HepG2 (cell line): Measurements from ENCODE around the gene CDK14. TPM values are rescaled to one million over a fixed set of nuclear protein-coding genes. Genes with fewer than 3 reads are reported as not detected.

Experiments used
- ATAC-seq: fragments of 200-7000 bp; cut with Tn5 transposase; 3 replicates; pipeline ENCODE4 v1.9.1; 2020; ENCODE audit warnings: mild to moderate bottlenecking, moderate library complexity
- BruUV-seq: library from RNA; stranded (reverse); fragments of 400-500 nt; replicated peaks from 2 replicates; lab custom pipeline; 2021; lab: Mats Ljungman, UMichigan
- CTCF ChIA-PET: fragments of 300-600 bp; formaldehyde crosslinking; extraction: SDS; loops from one replicate; lab custom pipeline; 2021; ENCODE audit warnings: low total read pairs, inconsistent platforms, low intra/inter-chr PET ratio; lab: Yijun Ruan, JAX
- POLR2A ChIA-PET: fragments of 350-600 bp; sonication (Branson Sonifier 250); formaldehyde crosslinking; loops from one replicate; lab custom pipeline; 2020; ENCODE audit warnings: antibody characterized with exemption, inconsistent platforms; lab: Yijun Ruan, JAX
- DNase-seq: peaks from one replicate; pipeline ENCODE4 v3.0.0-alpha.2; 2015; ENCODE audit warnings: low spot score
- FAIRE-seq: peaks from 3 replicates; lab custom pipeline; 2011; peaks lifted over from hg19 to GRCh38; lab: Jason Lieb, UNC
- H2AFZ ChIP-seq: one replicate; pipeline ENCODE4 v1.6.1; 2011; ENCODE audit warnings: low read length, inconsistent platforms
- H3K27ac ChIP-seq: fragments of 300-600 bp; 3 replicates; pipeline ENCODE4 v1.8.0; 2011; ENCODE audit warnings: mixed run types, mild to moderate bottlenecking, mixed read lengths, low read length, inconsistent platforms; ENCODE audit not compliant: insufficient read depth; ENCODE audit errors: extremely low read length
- H3K27me3 ChIP-seq, 2 experiments: fragments of 200-600 bp in 1 of 2; 2 replicates in 1 of 2; 3 replicates in 1 of 2; pipeline versions ENCODE4 v1.6.0 to v1.8.0; 2011; ENCODE audit warnings: low read length in 2 of 2, mild to moderate bottlenecking in 2 of 2, moderate library complexity in 2 of 2, inconsistent platforms in 1 of 2; ENCODE audit not compliant: insufficient read depth in 2 of 2, control insufficient read depth in 1 of 2
- H3K36me3 ChIP-seq, 2 experiments: fragments of 200-600 bp in 1 of 2; replicated peaks in 1 of 2; 2 replicates in 1 of 2; 3 replicates in 1 of 2; pipeline versions ENCODE4 v1.5.1 to v1.8.0; 2011; ENCODE audit warnings: low read length in 2 of 2, inconsistent platforms in 1 of 2; ENCODE audit not compliant: insufficient read depth in 2 of 2, control insufficient read depth in 1 of 2
- H3K4me1 ChIP-seq: 2 replicates; pipeline ENCODE4 v1.5.1; 2012; ENCODE audit warnings: low read length, inconsistent platforms; ENCODE audit not compliant: insufficient read depth
- H3K4me2 ChIP-seq: 2 replicates; pipeline ENCODE4 v1.6.0; 2011; ENCODE audit warnings: low read depth, low read length, inconsistent platforms
- H3K4me3 ChIP-seq, 3 experiments: fragments of 200-600 bp in 1 of 3; sonication (generic), shearing (Covaris generic) in 1 of 3; replicated peaks in 1 of 3; 2 replicates each; pipeline ENCODE4 v1.5.1; 2011 to 2016; ENCODE audit warnings: low read length in 3 of 3, inconsistent platforms in 2 of 3, low read depth in 2 of 3, mild to moderate bottlenecking in 2 of 3, control low read depth in 1 of 3, mixed read lengths in 1 of 3; ENCODE audit not compliant: insufficient read depth in 1 of 3
- H3K79me2 ChIP-seq: one replicate; pipeline ENCODE4 v1.6.1; 2011; ENCODE audit warnings: low read length, inconsistent platforms; ENCODE audit not compliant: insufficient read depth
- H3K9ac ChIP-seq: 2 replicates; pipeline ENCODE4 v1.6.0; 2011; ENCODE audit warnings: mild to moderate bottlenecking, low read depth, low read length, inconsistent platforms; ENCODE audit not compliant: insufficient read depth
- H3K9me3 ChIP-seq: 2 replicates; pipeline ENCODE4 v1.5.1; 2012; ENCODE audit warnings: mild to moderate bottlenecking, low read length
- H4K20me1 ChIP-seq: 2 replicates; pipeline ENCODE4 v1.6.0; 2011; ENCODE audit warnings: inconsistent platforms, mild to moderate bottlenecking, low read length, moderate library complexity; ENCODE audit not compliant: insufficient read depth
- JDP2 ChIP-seq: sonication (generic); formaldehyde crosslinking; IDR thresholded peaks from 2 replicates; pipeline ENCODE4 v1.8.1; 2022; ENCODE audit warnings: missing genetic modification reagents, borderline replicate concordance
- MAZ ChIP-seq, 2 experiments: sonication (generic) in 1 of 2; formaldehyde crosslinking in 1 of 2; IDR thresholded peaks; 2 replicates each; pipeline versions ENCODE4 v1.5.0 to v1.6.1; 2012 to 2020; ENCODE audit warnings: low read depth in 2 of 2, mild to moderate bottlenecking in 2 of 2, borderline replicate concordance in 1 of 2, improper control_type of control experiment in 1 of 2, low read length in 1 of 2, missing genetic modification reagents in 1 of 2, moderate library complexity in 1 of 2
- NFATC3 ChIP-seq: sonication (generic); formaldehyde crosslinking; IDR thresholded peaks from 2 replicates; pipeline ENCODE4 v1.5.1; 2020; ENCODE audit warnings: mild to moderate bottlenecking, missing genetic modification reagents
- NFE2L2 ChIP-seq: fragments of 150-350 bp; IDR thresholded peaks from 2 replicates; pipeline ENCODE4 v1.6.1; 2014; ENCODE audit warnings: low read length
- SMC3 ChIP-seq: IDR thresholded peaks from 2 replicates; pipeline ENCODE4 v1.6.1; 2011; ENCODE audit warnings: low read length, improper control_type of control experiment
- TRAFD1 ChIP-seq: sonication (generic); formaldehyde crosslinking; IDR thresholded peaks from 2 replicates; pipeline ENCODE4 v1.5.1; 2020; ENCODE audit warnings: missing genetic modification reagents, mild to moderate bottlenecking, borderline replicate concordance
- ZNF367 ChIP-seq: sonication (generic); formaldehyde crosslinking; IDR thresholded peaks from 2 replicates; pipeline ENCODE4 v1.4.0; 2020; ENCODE audit warnings: missing genetic modification reagents, borderline replicate concordance
- ZNF383 ChIP-seq: sonication (generic); formaldehyde crosslinking; IDR thresholded peaks from 2 replicates; pipeline ENCODE4 v1.4.0; 2020; ENCODE audit warnings: missing genetic modification reagents, mild to moderate bottlenecking, borderline replicate concordance
- ZNF761 ChIP-seq: sonication (generic); formaldehyde crosslinking; conservative IDR thresholded peaks from 2 replicates; pipeline ENCODE4 v1.4.0; 2020; ENCODE audit warnings: mild to moderate bottlenecking, missing genetic modification reagents
- ZNF816 ChIP-seq: sonication (generic); formaldehyde crosslinking; IDR thresholded peaks from 2 replicates; pipeline ENCODE4 v1.8.0; 2022; ENCODE audit warnings: missing genetic modification reagents, mild to moderate bottlenecking, borderline replicate concordance
- WGBS: methylation state at CpG from one replicate; pipeline ENCODE4 v1.1.6; 2017; ENCODE audit warnings: low lambda C conversion rate; 5-methylcytosine and 5-hydroxymethylcytosine counted together
- in situ Hi-C: cut with HindIII; loops from 2 replicates; pipeline ENCODE4 v1.10.0; 2017; ENCODE audit warnings: low pct_unique_long_range_greater_than_20kb; ENCODE audit not compliant: extremely low pct_ligation_motif_present
- intact Hi-C: fragments of 100-400 bp; cut with micrococcal nuclease; formaldehyde crosslinking; loops from one replicate; pipeline ENCODE4 v1.10.0; 2022; ENCODE audit not compliant: unreplicated experiment
- polyA plus RNA-seq, 8 experiments: library from polyadenylated mRNA; depleted of rRNA in 3 of 8; stranded (reverse) in 7 of 8; unstranded in 1 of 8; fragments of >200 nt; fragmentation: Illumina TruSeq in 4 of 8; extraction: Trizol in 4 of 8; gene quantifications; 2 replicates each; pipeline versions ENCODE4 v1.2.1 to v1.2.3, GENCODE V29; 2011 to 2016; ENCODE audit warnings: low read depth in 4 of 8, missing spikeins in 1 of 8, mixed read lengths in 1 of 8; ENCODE audit not compliant: insufficient read depth in 1 of 8
- total RNA-seq, 5 experiments: library from RNA; depleted of rRNA; stranded (reverse); fragments of >200 nt; fragmentation: Illumina TruSeq; extraction: Trizol; gene quantifications; 2 replicates each; pipeline ENCODE4 v1.2.3, GENCODE V29; 2016; ENCODE audit warnings: low read depth in 1 of 5
- TF ChIP-seq, protein P1 (sequence below), 2 experiments: fragments of 450-650 bp in 1 of 2; sonication (generic) in 1 of 2; formaldehyde crosslinking in 1 of 2; IDR thresholded peaks; 2 replicates each; pipeline versions ENCODE4 v1.6.1 to v1.8.0; 2016 to 2022; ENCODE audit warnings: antibody characterized with exemption in 1 of 2, mild to moderate bottlenecking in 1 of 2, missing genetic modification reagents in 1 of 2
- TF ChIP-seq, protein P2 (sequence below): sonication (generic); formaldehyde crosslinking; IDR thresholded peaks from 2 replicates; pipeline ENCODE4 v1.5.1; 2020; ENCODE audit warnings: mild to moderate bottlenecking, missing genetic modification reagents, borderline replicate concordance

CDK14 gene
- total and polyA plus RNA-seq, 2 of the 13 experiments (the other 11 are each of a cell fraction or from before 2014, with no cell fraction given), result 0.26 to 0.71 TPM

- Histone ChIP-seq H4K20me1 (no peaks in the 10 kb centered on the region), H3K4me1 (no peaks in the 10 kb centered on the region), H3K27me3 (no peaks in the 10 kb centered on the region; a peak in 1 of 5 replicates), H3K4me2 (no peak overlapping the region), H3K9me3 (no peaks in the 10 kb centered on the region), H3K9ac (no peak overlapping the region), H3K36me3 (no peaks in the 10 kb centered on the region), H3K27ac (no peak overlapping the region), H3K4me3 (no peak overlapping the region), H2AFZ (no peak overlapping the region), H3K79me2 (no peaks in the 10 kb centered on the region)
- intact Hi-C loops (no loop called here), in situ Hi-C loops (no loop called here)
- DNase-seq (no peak), FAIRE-seq (no peak), ATAC-seq (no peak)
- CTCF ChIA-PET, result no interaction called here
- BruUV-seq, result no TSS peak
- 36% methylated on average over 4 of the region's 4 CpGs for WGBS
- POLR2A ChIA-PET, result no interaction called here
- TF ChIP-seq ZNF367 (no peak), ZNF383 (CRISPR knock-in tag) (no peak), JDP2 (CRISPR knock-in tag) (no peak), NFATC3 (CRISPR knock-in tag) (no peak), MAZ (IDR thresholded peaks at IDR 0.05; ENCODE audit: borderline replicate concordance, low read depth, low read length) (no peak), MAZ (CRISPR knock-in tag; IDR thresholded peaks at IDR 0.05; ENCODE audit: low read depth) (no peak), ZNF816 (no peak), ZNF761 (no peak), TRAFD1 (CRISPR knock-in tag) (no peak), SMC3 (no peak), NFE2L2 (no peak)
- TF ChIP-seq, protein P1, sequence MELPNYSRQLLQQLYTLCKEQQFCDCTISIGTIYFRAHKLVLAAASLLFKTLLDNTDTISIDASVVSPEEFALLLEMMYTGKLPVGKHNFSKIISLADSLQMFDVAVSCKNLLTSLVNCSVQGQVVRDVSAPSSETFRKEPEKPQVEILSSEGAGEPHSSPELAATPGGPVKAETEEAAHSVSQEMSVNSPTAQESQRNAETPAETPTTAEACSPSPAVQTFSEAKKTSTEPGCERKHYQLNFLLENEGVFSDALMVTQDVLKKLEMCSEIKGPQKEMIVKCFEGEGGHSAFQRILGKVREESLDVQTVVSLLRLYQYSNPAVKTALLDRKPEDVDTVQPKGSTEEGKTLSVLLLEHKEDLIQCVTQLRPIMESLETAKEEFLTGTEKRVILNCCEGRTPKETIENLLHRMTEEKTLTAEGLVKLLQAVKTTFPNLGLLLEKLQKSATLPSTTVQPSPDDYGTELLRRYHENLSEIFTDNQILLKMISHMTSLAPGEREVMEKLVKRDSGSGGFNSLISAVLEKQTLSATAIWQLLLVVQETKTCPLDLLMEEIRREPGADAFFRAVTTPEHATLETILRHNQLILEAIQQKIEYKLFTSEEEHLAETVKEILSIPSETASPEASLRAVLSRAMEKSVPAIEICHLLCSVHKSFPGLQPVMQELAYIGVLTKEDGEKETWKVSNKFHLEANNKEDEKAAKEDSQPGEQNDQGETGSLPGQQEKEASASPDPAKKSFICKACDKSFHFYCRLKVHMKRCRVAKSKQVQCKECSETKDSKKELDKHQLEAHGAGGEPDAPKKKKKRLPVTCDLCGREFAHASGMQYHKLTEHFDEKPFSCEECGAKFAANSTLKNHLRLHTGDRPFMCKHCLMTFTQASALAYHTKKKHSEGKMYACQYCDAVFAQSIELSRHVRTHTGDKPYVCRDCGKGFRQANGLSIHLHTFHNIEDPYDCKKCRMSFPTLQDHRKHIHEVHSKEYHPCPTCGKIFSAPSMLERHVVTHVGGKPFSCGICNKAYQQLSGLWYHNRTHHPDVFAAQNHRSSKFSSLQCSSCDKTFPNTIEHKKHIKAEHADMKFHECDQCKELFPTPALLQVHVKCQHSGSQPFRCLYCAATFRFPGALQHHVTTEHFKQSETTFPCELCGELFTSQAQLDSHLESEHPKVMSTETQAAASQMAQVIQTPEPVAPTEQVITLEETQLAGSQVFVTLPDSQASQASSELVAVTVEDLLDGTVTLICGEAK (IDR thresholded peaks at IDR 0.05), result no peak
- TF ChIP-seq, protein P1 (CRISPR knock-in tag; IDR thresholded peaks at IDR 0.05), result no peak
- TF ChIP-seq, protein P2, sequence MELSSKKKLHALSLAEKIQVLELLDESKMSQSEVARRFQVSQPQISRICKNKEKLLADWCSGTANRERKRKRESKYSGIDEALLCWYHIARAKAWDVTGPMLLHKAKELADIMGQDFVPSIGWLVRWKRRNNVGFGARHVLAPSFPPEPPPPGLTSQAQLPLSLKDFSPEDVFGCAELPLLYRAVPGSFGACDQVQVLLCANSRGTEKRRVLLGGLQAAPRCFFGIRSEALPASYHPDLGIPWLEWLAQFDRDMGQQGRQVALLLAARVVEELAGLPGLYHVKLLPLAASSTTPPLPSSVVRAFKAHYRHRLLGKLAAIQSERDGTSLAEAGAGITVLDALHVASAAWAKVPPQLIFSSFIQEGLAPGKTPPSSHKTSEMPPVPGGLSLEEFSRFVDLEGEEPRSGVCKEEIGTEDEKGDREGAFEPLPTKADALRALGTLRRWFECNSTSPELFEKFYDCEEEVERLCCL (CRISPR knock-in tag), result no peak
These were observed 470.5 kb downstream of the CDK14 start for GRCh38 chr7:91066627-91067026.
